SK-N-SH (cell line): Measurements from ENCODE around the gene FIZ1. TPM values are rescaled to one million over a fixed set of nuclear protein-coding genes. Genes with fewer than 3 reads are reported as not detected.

Experiments used
- CTCF ChIA-PET: fragments of 300-600, 350-600 bp; formaldehyde crosslinking; extraction: SDS; loops from one replicate; lab custom pipeline; 2021; lab: Yijun Ruan, JAX
- POLR2A ChIA-PET: fragments of 350-600 bp; sonication (Branson Sonifier 250); formaldehyde crosslinking; extraction: SDS; loops from one replicate; lab custom pipeline; 2020; ENCODE audit warnings: antibody characterized with exemption, inconsistent platforms; lab: Yijun Ruan, JAX
- DNase-seq: peaks from one replicate; pipeline ENCODE4 v3.0.0; 2012
- H2AFZ ChIP-seq: fragments of 200-600 bp; sonication (generic); 2 replicates; pipeline ENCODE4 v1.8.1; 2016; ENCODE audit warnings: antibody characterized with exemption, mild to moderate bottlenecking, low read depth
- H3F3A ChIP-seq: fragments of 200-600 bp; sonication (generic); replicated peaks from 2 replicates; pipeline ENCODE3; 2016; ENCODE audit warnings: antibody characterized with exemption, mild to moderate bottlenecking; ENCODE audit not compliant: insufficient read depth
- H3K27ac ChIP-seq, 2 experiments: fragments of 200-500 bp in 1 of 2; fragments of 200-600 bp in 1 of 2; sonication (Bioruptor generic) in 1 of 2; sonication (generic), shearing (Covaris generic) in 1 of 2; 2 replicates each; pipeline versions ENCODE4 v1.5.1 to v1.6.1; 2014 to 2016; ENCODE audit warnings: low read depth in 2 of 2, inconsistent platforms in 1 of 2, low read length in 1 of 2, mild to moderate bottlenecking in 1 of 2, mixed read lengths in 1 of 2
- H3K27me3 ChIP-seq: fragments of 200-600 bp; sonication (generic), shearing (Covaris generic); 2 replicates; pipeline ENCODE4 v1.6.1; 2016; ENCODE audit warnings: mixed run types; ENCODE audit not compliant: insufficient read depth
- H3K36me3 ChIP-seq, 2 experiments: fragments of 200-500 bp in 1 of 2; fragments of 200-600 bp in 1 of 2; sonication (Bioruptor generic) in 1 of 2; sonication (generic) in 1 of 2; replicated peaks in 1 of 2; 2 replicates each; pipeline versions ENCODE3 to v1.5.1; 2014 to 2016; ENCODE audit warnings: low read length in 1 of 2, mild to moderate bottlenecking in 1 of 2; ENCODE audit not compliant: insufficient read depth in 2 of 2, control insufficient read depth in 1 of 2
- H3K4me1 ChIP-seq, 2 experiments: fragments of 200-500 bp in 1 of 2; fragments of 200-600 bp in 1 of 2; sonication (Bioruptor generic) in 1 of 2; sonication (generic), shearing (Covaris generic) in 1 of 2; 2 replicates each; pipeline versions ENCODE4 v1.5.1 to v1.6.1; 2014 to 2016; ENCODE audit warnings: low read depth in 1 of 2, low read length in 1 of 2, mixed run types in 1 of 2; ENCODE audit not compliant: insufficient read depth in 2 of 2, control insufficient read depth in 1 of 2
- H3K4me2 ChIP-seq: fragments of 200-600 bp; sonication (generic), shearing (Covaris generic); 2 replicates; pipeline ENCODE4 v1.6.1; 2017; ENCODE audit warnings: mixed run types
- H3K4me3 ChIP-seq, 2 experiments: fragments of 200-500 bp in 1 of 2; fragments of 200-600 bp in 1 of 2; sonication (Bioruptor generic) in 1 of 2; sonication (generic), shearing (Covaris generic) in 1 of 2; 2 replicates each; pipeline versions ENCODE4 v1.5.1 to v1.8.1; 2014 to 2016; ENCODE audit warnings: low read depth in 2 of 2, inconsistent platforms in 1 of 2, low read length in 1 of 2, mild to moderate bottlenecking in 1 of 2, mixed read lengths in 1 of 2, moderate library complexity in 1 of 2
- H3K79me2 ChIP-seq: fragments of 200-600 bp; sonication (generic); 2 replicates; pipeline ENCODE4 v1.8.1; 2017; ENCODE audit warnings: mild to moderate bottlenecking; ENCODE audit not compliant: insufficient read depth
- H3K9ac ChIP-seq: fragments of 200-600 bp; sonication (generic); 2 replicates; pipeline ENCODE4 v1.6.1; 2017; ENCODE audit warnings: mixed run types
- H3K9me2 ChIP-seq: fragments of 200-600 bp; sonication (generic); 2 replicates; pipeline ENCODE4 v1.6.1; 2017; ENCODE audit warnings: mixed run types
- H3K9me3 ChIP-seq: fragments of 200-600 bp; sonication (generic); 2 replicates; pipeline ENCODE4 v1.6.1; 2017; ENCODE audit warnings: mixed run types, mild to moderate bottlenecking, moderate library complexity
- H4K20me1 ChIP-seq: fragments of 200-600 bp; sonication (generic); 2 replicates; pipeline ENCODE4 v1.6.1; 2017; ENCODE audit warnings: mild to moderate bottlenecking, mixed run types; ENCODE audit not compliant: insufficient read depth
- EZH2phosphoT487 ChIP-seq: fragments of 200-600 bp; sonication (generic); IDR thresholded peaks from 2 replicates; pipeline ENCODE4 v1.6.1; 2017; ENCODE audit warnings: low read depth, mixed run types, mild to moderate bottlenecking, antibody characterized with exemption, moderate library complexity, borderline replicate concordance
- JUND ChIP-seq: IDR thresholded peaks from 2 replicates; pipeline ENCODE4 v1.4.0; 2012
- NRF1 ChIP-seq: IDR thresholded peaks from 2 replicates; pipeline ENCODE4 v1.6.1; 2012; ENCODE audit warnings: low read depth, mild to moderate bottlenecking, low read length
- POLR2AphosphoS5 ChIP-seq: IDR thresholded peaks from 2 replicates; pipeline ENCODE4 v1.6.1; 2012; ENCODE audit warnings: low read depth, low read length
- RAD21 ChIP-seq: IDR thresholded peaks from 2 replicates; pipeline ENCODE4 v1.6.1; 2012; ENCODE audit warnings: mild to moderate bottlenecking, low read length
- REST ChIP-seq: IDR thresholded peaks from 2 replicates; pipeline ENCODE4 v1.6.1; 2012; ENCODE audit warnings: mild to moderate bottlenecking, low read depth, low read length, moderate library complexity
- RFX5 ChIP-seq: IDR thresholded peaks from 2 replicates; pipeline ENCODE4 v1.6.1; 2012; ENCODE audit warnings: mild to moderate bottlenecking, improper control_type of control experiment, low read length
- SIN3A ChIP-seq: IDR thresholded peaks from 2 replicates; pipeline ENCODE4 v1.6.1; 2012; ENCODE audit warnings: low read depth, mild to moderate bottlenecking, low read length, moderate library complexity, borderline replicate concordance
- TAF1 ChIP-seq: IDR thresholded peaks from 2 replicates; pipeline ENCODE4 v1.6.1; 2012; ENCODE audit warnings: low read depth, mild to moderate bottlenecking, low read length, moderate library complexity, borderline replicate concordance
- TCF12 ChIP-seq: IDR thresholded peaks from 2 replicates; pipeline ENCODE4 v1.4.0; 2012
- TEAD4 ChIP-seq: IDR thresholded peaks from 2 replicates; pipeline ENCODE4 v1.4.0; 2012; ENCODE audit warnings: mild to moderate bottlenecking, borderline replicate concordance; ENCODE audit not compliant: insufficient read depth
- USF1 ChIP-seq: IDR thresholded peaks from 2 replicates; pipeline ENCODE4 v1.4.0; 2012; ENCODE audit warnings: low read depth, borderline replicate concordance
- WGBS: methylation state at CpG from one replicate; pipeline ENCODE4 v1.1.6; 2017; ENCODE audit warnings: low lambda C conversion rate; 5-methylcytosine and 5-hydroxymethylcytosine counted together
- polyA plus RNA-seq, 3 experiments: library from polyadenylated mRNA; depleted of rRNA; stranded (reverse); fragments of >200 nt; gene quantifications; 2 replicates each; pipeline ENCODE4 v1.2.3, GENCODE V29; 2012
- TF ChIP-seq, protein P1 (sequence below): fragments of 150-350 bp; IDR thresholded peaks from 2 replicates; pipeline ENCODE4 v1.6.1; 2017; ENCODE audit warnings: antibody characterized with exemption, low read length, low read depth, borderline replicate concordance
- TF ChIP-seq, protein P2 (sequence below): fragments of 150-350 bp; IDR thresholded peaks from 2 replicates; pipeline ENCODE4 v1.6.1; 2016; ENCODE audit warnings: mild to moderate bottlenecking, low read depth, low read length

FIZ1 gene
- polyA plus RNA-seq, 1 of the 3 experiments (the other 2 are of a cell fraction) = 5.7 TPM

DNA sequence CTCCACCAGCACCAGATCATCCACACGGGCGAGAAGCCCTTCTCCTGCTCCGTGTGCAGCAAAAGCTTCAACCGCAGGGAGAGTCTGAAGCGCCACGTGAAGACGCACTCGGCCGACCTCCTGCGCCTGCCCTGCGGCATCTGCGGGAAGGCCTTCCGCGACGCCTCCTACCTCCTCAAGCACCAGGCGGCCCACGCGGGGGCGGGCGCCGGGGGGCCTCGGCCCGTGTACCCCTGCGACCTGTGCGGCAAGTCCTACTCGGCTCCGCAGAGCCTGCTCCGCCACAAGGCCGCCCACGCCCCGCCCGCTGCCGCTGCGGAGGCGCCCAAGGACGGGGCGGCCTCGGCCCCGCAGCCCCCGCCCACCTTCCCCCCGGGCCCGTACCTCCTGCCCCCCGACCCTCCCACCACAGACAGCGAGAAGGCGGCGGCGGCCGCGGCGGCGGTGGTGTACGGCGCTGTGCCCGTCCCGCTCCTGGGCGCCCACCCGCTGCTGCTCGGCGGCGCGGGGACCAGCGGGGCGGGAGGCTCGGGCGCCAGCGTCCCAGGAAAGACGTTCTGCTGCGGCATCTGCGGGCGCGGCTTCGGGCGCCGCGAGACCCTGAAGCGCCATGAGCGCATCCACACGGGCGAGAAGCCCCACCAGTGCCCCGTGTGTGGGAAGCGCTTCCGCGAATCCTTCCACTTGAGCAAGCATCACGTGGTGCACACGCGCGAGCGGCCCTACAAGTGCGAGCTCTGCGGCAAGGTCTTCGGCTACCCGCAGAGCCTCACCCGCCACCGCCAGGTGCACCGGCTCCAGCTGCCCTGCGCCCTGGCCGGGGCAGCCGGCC lies 15.6 kb upstream of the FIZ1 start:
- H3K36me3 ChIP-seq = peaks cover 4 to 33% of the 10 kb centered on the region in 2 experiments
- no peak overlapping the region for H2AFZ ChIP-seq
- H3K9me3 ChIP-seq = no peaks in the 10 kb centered on the region
- peaks cover 32% of the 10 kb centered on the region for H3K79me2 ChIP-seq
- no peak overlapping the region for H3K4me3 ChIP-seq
- TF ChIP-seq TCF12 (no peak), TAF1 (no peak), RAD21 (no peak), RFX5 (no peak), REST (no peak), EZH2phosphoT487 (no peak), POLR2AphosphoS5 (no peak), JUND (no peak), USF1 (no peak), TEAD4 (no peak), NRF1 (no peak), SIN3A (no peak)
- TF ChIP-seq, protein P1, sequence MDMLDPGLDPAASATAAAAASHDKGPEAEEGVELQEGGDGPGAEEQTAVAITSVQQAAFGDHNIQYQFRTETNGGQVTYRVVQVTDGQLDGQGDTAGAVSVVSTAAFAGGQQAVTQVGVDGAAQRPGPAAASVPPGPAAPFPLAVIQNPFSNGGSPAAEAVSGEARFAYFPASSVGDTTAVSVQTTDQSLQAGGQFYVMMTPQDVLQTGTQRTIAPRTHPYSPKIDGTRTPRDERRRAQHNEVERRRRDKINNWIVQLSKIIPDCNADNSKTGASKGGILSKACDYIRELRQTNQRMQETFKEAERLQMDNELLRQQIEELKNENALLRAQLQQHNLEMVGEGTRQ = no peak
- TF ChIP-seq, protein P2, sequence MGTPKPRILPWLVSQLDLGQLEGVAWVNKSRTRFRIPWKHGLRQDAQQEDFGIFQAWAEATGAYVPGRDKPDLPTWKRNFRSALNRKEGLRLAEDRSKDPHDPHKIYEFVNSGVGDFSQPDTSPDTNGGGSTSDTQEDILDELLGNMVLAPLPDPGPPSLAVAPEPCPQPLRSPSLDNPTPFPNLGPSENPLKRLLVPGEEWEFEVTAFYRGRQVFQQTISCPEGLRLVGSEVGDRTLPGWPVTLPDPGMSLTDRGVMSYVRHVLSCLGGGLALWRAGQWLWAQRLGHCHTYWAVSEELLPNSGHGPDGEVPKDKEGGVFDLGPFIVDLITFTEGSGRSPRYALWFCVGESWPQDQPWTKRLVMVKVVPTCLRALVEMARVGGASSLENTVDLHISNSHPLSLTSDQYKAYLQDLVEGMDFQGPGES = no peak
- H3K27ac ChIP-seq = no peak overlapping the region
- H3K4me2 ChIP-seq = no peak overlapping the region
- no peaks in the 10 kb centered on the region; a peak in 1 of 4 replicates for H3K4me1 ChIP-seq
- POLR2A ChIA-PET = no interaction called here
- peaks cover 27% of the 10 kb centered on the region for H4K20me1 ChIP-seq
- H3K9ac ChIP-seq = no peak overlapping the region
- CTCF ChIA-PET = interaction anchor here (1.3 kb wide), 1 partner anchor 17 kb away, joined by 4 read pairs; no protein-coding TSS in a partner anchor
- no peaks in the 10 kb centered on the region for H3K27me3 ChIP-seq
- no peaks in the 10 kb centered on the region for H3K9me2 ChIP-seq
- DNase-seq = peak; percentile 30
- H3F3A ChIP-seq = peaks cover 10% of the 10 kb centered on the region
- WGBS = 96% methylated on average over 72 of the region's 98 CpGs
